Activated CD8-positive, alpha-beta memory T cell treated with anti-CD3 and anti-CD28 coated beads, Interleukin-2, amount 50 U/mL, for 24 hours (primary cell): ENCODE data around the gene MICOS13.

ENCODE experiments used
- DNase-seq: peaks from one replicate; pipeline ENCODE4 v3.0.0-alpha.2; 2020; ENCODE audit errors: extremely low read depth

MICOS13 gene

GRCh38 chr19:5628919-5629481 lies 51.3 kb downstream of the MICOS13 start:
- DNase-seq, result no peak

GRCh38 chr19:5628461-5628860 lies 51.9 kb downstream of the MICOS13 start:
- DNase-seq, result no peak
